Measurements from ENCODE around the gene TRAK1. TPM values are rescaled to one million over a fixed set of nuclear protein-coding genes. Genes with fewer than 3 reads are reported as not detected.

The TRAK1 gene
- polyA plus RNA-seq, 1 donor = 36.2 TPM

GRCh38 chr3:42165211-42165610, 74.1 kb downstream of the TRAK1 start:
- Histone ChIP-seq H3K4me1 (ENCODE audit: control insufficient read depth, insufficient read depth, low read length) (peaks cover 41% of the 10 kb centered on the region), H3K27ac (ENCODE audit: low read length) (peak overlapping the region; percentile 17), H3K27me3 (ENCODE audit: control insufficient read depth, insufficient read depth, low read length) (no peaks in the 10 kb centered on the region), H3K36me3 (ENCODE audit: control insufficient read depth, insufficient read depth, low read length) (no peaks in the 10 kb centered on the region), H3K9me3 (ENCODE audit: control insufficient read depth, low read depth, low read length) (no peaks in the 10 kb centered on the region), H3K4me3 (ENCODE audit: low read length) (no peak overlapping the region)
- WGBS (ENCODE audit: insufficient coverage, low lambda C conversion rate) = no CpG with 5 or more reads among the region's 4 CpGs
- no peak for DNase-seq

DNA sequence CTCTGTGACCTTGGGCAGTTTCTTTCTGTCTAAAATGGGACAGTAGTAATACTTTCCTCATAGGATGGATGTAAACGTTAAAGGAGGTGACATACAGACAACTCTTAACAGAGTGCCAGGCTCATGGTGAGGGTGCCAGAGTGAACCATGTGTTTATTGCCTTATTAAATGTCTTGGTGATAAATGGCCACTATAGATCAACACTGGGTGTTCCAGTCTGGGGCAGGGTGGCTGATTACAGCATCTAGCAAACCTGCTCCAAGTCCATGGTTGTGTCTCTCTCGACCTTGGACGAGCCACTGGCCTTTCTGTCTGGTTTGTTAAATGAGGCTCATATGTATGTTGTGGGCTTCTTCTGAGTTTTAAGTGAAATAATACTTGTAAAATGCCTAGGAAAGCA, 75.1 kb downstream of the TRAK1 start:
- no peak overlapping the region for H3K4me3 ChIP-seq (ENCODE audit: low read length)
- H3K27me3 ChIP-seq (ENCODE audit: control insufficient read depth, insufficient read depth, low read length) = no peaks in the 10 kb centered on the region
- WGBS (ENCODE audit: insufficient coverage, low lambda C conversion rate) = no CpG with 5 or more reads among the region's 3 CpGs
- H3K36me3 ChIP-seq (ENCODE audit: control insufficient read depth, insufficient read depth, low read length) = no peaks in the 10 kb centered on the region
- no peak overlapping the region for H3K27ac ChIP-seq (ENCODE audit: low read length)
- peaks cover 38% of the 10 kb centered on the region for H3K4me1 ChIP-seq (ENCODE audit: control insufficient read depth, insufficient read depth, low read length)
- no peak for DNase-seq
- no peaks in the 10 kb centered on the region for H3K9me3 ChIP-seq (ENCODE audit: control insufficient read depth, low read depth, low read length)

- no peak overlapping the region for H3K4me3 ChIP-seq (ENCODE audit: low read length)
- no peak for DNase-seq
- peaks cover 33% of the 10 kb centered on the region for H3K4me1 ChIP-seq (ENCODE audit: control insufficient read depth, insufficient read depth, low read length)
- no peaks in the 10 kb centered on the region for H3K36me3 ChIP-seq (ENCODE audit: control insufficient read depth, insufficient read depth, low read length)
- WGBS (ENCODE audit: insufficient coverage, low lambda C conversion rate) = 100% methylated on average over 1 of the region's 11 CpGs
- H3K9me3 ChIP-seq (ENCODE audit: control insufficient read depth, low read depth, low read length) = no peaks in the 10 kb centered on the region
- no peak overlapping the region for H3K27ac ChIP-seq (ENCODE audit: low read length)
- H3K27me3 ChIP-seq (ENCODE audit: control insufficient read depth, insufficient read depth, low read length) = no peaks in the 10 kb centered on the region
These were observed 75.6 kb downstream of the TRAK1 start for GRCh38 chr3:42166662-42167300.

DNA sequence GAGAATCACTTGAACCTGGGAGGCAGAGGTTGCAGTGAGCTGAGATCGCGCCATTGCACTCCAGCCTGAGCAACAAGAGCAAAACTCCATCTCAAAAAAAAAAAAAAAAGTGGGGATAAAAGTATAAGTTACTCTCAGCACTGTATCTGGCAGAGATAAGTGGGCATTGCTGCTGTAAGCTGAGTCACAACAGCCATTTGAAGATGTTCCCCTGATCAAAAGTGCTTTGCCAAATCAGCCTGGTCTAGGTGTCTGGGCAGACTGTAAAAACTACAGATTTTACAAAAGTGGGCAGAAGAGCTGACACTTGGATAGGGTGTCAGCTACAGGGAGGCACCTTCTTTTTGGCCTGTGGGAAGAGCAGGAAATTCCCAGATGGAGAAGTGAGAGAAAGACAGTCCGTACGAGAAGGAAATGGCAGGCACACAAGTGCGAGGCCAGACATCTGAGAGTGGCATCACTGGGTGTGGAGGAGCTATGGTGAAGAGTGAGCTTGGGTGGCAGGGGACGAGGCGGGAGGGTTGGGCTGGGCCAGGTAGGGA, 78.5 kb downstream of the TRAK1 start:
- H3K9me3 ChIP-seq (ENCODE audit: control insufficient read depth, low read depth, low read length) = no peaks in the 10 kb centered on the region
- no peak overlapping the region for H3K4me3 ChIP-seq (ENCODE audit: low read length)
- WGBS (ENCODE audit: insufficient coverage, low lambda C conversion rate) = no CpG with 5 or more reads among the region's 7 CpGs
- no peak for DNase-seq
- H3K27ac ChIP-seq (ENCODE audit: low read length) = no peak overlapping the region
- peaks cover 28% of the 10 kb centered on the region for H3K4me1 ChIP-seq (ENCODE audit: control insufficient read depth, insufficient read depth, low read length)
- H3K27me3 ChIP-seq (ENCODE audit: control insufficient read depth, insufficient read depth, low read length) = no peaks in the 10 kb centered on the region
- no peaks in the 10 kb centered on the region for H3K36me3 ChIP-seq (ENCODE audit: control insufficient read depth, insufficient read depth, low read length)

DNA sequence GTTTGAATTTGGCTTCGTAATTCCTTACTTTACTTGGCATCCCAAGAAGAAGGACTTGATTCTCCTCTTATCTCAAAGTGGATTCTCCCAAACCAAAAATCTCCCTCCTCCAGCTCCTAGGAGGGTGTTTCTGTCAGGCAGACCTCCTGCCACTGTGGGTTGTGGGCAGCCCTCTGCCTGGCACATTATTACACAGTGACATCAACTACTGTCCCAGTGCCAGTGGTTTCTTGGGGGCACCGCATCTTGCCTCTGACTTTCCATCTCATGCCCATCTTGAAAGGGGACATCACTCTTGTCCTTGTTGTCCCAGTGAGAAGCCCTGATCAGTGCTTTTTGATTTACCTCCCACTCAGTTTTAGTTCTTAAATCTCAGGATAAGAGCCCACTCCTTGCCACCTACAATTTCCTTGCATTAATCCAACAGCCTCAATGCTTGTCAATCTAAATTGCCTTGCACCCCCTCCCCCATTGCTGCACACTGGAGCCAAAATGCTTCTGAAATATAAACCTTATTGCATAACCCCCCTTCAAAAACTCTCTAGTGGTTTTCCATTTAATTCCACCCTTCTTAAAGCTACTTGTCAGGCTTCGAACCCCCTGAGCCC, 81.0 kb downstream of the TRAK1 start:
- Histone ChIP-seq H3K9me3 (ENCODE audit: control insufficient read depth, low read depth, low read length) (no peaks in the 10 kb centered on the region), H3K36me3 (ENCODE audit: control insufficient read depth, insufficient read depth, low read length) (no peaks in the 10 kb centered on the region), H3K4me1 (ENCODE audit: control insufficient read depth, insufficient read depth, low read length) (peaks cover 8% of the 10 kb centered on the region), H3K27ac (ENCODE audit: low read length) (no peak overlapping the region), H3K4me3 (ENCODE audit: low read length) (no peak overlapping the region), H3K27me3 (ENCODE audit: control insufficient read depth, insufficient read depth, low read length) (no peaks in the 10 kb centered on the region)
- no peak for DNase-seq
- 100% methylated on average over 1 of the region's 3 CpGs for WGBS (ENCODE audit: insufficient coverage, low lambda C conversion rate)

DNA sequence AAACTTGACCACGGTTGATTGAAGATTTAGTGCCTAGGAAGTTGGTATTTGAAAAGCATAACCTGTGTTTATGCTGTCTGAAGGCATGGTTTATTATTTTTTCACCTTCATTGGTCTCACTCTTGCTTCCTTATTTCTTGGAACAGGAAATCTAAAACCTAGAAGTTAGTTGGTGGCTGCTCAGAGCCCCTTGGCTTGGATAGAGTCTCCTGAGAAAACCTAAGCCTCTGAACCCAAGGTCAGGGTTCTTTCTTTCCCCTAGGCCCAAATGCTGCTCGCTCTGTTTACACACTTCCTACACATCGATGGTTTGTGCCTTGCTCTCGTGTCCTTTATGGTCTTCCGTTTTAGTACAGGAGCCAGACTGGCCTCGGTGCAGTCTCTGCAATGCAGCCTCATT, 82.2 kb downstream of the TRAK1 start:
- H3K27me3 ChIP-seq (ENCODE audit: control insufficient read depth, insufficient read depth, low read length) = no peaks in the 10 kb centered on the region
- no peak overlapping the region for H3K4me3 ChIP-seq (ENCODE audit: low read length)
- peaks cover 12% of the 10 kb centered on the region for H3K4me1 ChIP-seq (ENCODE audit: control insufficient read depth, insufficient read depth, low read length)
- peak; percentile 26 to 72 for DNase-seq
- WGBS (ENCODE audit: insufficient coverage, low lambda C conversion rate) = no CpG with 5 or more reads among the region's 6 CpGs
- H3K27ac ChIP-seq (ENCODE audit: low read length) = peak overlapping the region; percentile 50
- H3K9me3 ChIP-seq (ENCODE audit: control insufficient read depth, low read depth, low read length) = no peaks in the 10 kb centered on the region
- H3K36me3 ChIP-seq (ENCODE audit: control insufficient read depth, insufficient read depth, low read length) = peaks cover 10% of the 10 kb centered on the region

DNA sequence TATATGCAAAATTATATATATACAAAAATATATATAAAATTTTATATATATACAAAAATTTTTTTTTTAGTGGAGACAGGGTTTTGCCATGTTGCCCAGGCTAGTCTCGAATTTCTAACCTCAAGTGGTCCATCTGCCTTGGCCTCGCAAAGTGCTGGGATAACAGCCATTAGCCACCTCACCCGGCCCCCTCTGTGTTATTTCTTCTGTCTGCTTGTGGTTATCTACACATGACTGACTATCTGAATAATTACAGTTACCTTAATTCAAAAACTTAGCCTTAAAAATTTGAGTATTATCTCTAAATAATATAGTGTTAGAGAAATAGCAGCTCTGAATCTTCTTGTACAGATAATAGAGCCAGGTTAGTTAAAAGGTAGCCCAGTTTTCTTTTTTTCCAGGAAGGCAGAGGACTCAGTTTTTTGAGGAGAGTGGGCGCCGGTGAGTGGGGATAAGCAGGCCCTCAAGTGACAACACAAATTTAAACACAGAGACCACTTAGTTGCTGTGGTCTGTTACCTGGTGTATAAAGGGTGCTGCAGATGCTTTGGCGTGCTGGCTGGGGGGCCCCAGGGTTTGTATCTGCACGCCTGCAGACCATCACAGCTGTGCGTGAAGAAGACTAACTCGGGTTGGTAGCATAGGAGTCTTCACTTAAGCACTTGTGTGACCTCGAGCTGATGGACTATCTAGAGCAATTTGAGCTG, 83.7 kb downstream of the TRAK1 start:
- Histone ChIP-seq H3K36me3 (ENCODE audit: control insufficient read depth, insufficient read depth, low read length) (peaks cover 12% of the 10 kb centered on the region), H3K4me1 (ENCODE audit: control insufficient read depth, insufficient read depth, low read length) (peaks cover 26% of the 10 kb centered on the region), H3K27ac (ENCODE audit: low read length) (no peak overlapping the region), H3K4me3 (ENCODE audit: low read length) (no peak overlapping the region), H3K9me3 (ENCODE audit: control insufficient read depth, low read depth, low read length) (no peaks in the 10 kb centered on the region), H3K27me3 (ENCODE audit: control insufficient read depth, insufficient read depth, low read length) (no peaks in the 10 kb centered on the region)
- WGBS (ENCODE audit: insufficient coverage, low lambda C conversion rate) = no CpG with 5 or more reads among the region's 10 CpGs
- no peak for DNase-seq

DNA sequence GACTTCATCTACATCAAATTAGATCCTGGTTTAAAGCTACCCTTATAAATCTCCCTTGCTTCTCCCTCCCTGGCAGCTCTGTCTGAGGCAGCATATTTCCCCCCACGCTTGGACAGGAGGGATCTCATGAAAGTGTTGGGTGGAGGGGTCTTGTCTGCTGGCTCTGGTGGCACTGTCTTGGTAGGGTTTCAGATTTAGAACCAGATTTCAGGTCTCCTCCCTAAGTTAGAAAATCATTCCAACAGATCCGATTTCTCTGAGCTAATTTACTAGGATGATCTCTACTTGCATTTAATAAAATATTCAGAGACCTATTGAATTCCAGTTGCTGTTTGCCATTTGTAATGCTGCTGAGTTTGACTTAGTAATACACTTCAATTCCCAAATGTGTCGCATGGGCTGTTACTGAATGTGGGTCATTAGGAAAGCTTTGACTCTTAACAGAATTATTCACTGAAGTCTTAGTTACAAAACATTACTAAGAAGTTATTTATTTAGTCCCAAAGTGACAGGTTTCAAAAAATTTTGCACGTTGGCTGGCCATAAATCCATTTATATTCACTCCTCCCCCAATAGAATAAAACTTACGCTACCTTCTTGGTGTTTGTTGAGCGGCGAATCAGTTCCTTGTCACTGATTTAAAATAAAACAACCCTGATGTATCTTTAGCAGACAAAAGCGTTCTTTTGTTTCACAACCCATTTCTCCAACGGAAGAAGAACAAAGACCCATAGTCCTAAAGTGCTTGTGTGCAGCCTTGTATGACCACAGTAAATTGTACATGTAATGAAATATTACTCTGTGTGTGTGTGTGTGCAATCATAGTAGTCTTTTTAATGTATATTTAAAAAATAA, 84.5 kb downstream of the TRAK1 start:
- no peak overlapping the region for H3K4me3 ChIP-seq (ENCODE audit: low read length)

GRCh38 chr3:42176242-42177034, 85.3 kb downstream of the TRAK1 start:
- Histone ChIP-seq H3K4me3 (ENCODE audit: low read length) (no peak overlapping the region), H3K36me3 (ENCODE audit: control insufficient read depth, insufficient read depth, low read length) (peaks cover 12% of the 10 kb centered on the region), H3K4me1 (ENCODE audit: control insufficient read depth, insufficient read depth, low read length) (peaks cover 37% of the 10 kb centered on the region), H3K27me3 (ENCODE audit: control insufficient read depth, insufficient read depth, low read length) (no peaks in the 10 kb centered on the region), H3K27ac (ENCODE audit: low read length) (no peak overlapping the region), H3K9me3 (ENCODE audit: control insufficient read depth, low read depth, low read length) (no peaks in the 10 kb centered on the region)
- WGBS (ENCODE audit: insufficient coverage, low lambda C conversion rate) = 17% methylated on average over 1 of the region's 7 CpGs
- no peak for DNase-seq

More for the DNA sequence above, 84.5 kb downstream of the TRAK1 start:
- Histone ChIP-seq H3K27me3 (ENCODE audit: control insufficient read depth, insufficient read depth, low read length) (no peaks in the 10 kb centered on the region), H3K9me3 (ENCODE audit: control insufficient read depth, low read depth, low read length) (no peaks in the 10 kb centered on the region), H3K36me3 (ENCODE audit: control insufficient read depth, insufficient read depth, low read length) (peaks cover 12% of the 10 kb centered on the region), H3K27ac (ENCODE audit: low read length) (no peak overlapping the region), H3K4me1 (ENCODE audit: control insufficient read depth, insufficient read depth, low read length) (peaks cover 32% of the 10 kb centered on the region)
- 83% methylated on average over 2 of the region's 9 CpGs for WGBS (ENCODE audit: insufficient coverage, low lambda C conversion rate)
- DNase-seq = no peak
